Kidney (tissue), 14 donors: ENCODE measurements around the gene FBN2. TPM values are rescaled to one million over a fixed set of nuclear protein-coding genes. Genes with fewer than 3 reads are reported as not detected.
A peak's percentile ranks its signal among the peaks of the same experiment; 100 is the strongest.

ENCODE experiments used
- DNase-seq, 5 donors: peaks; one replicate each; pipeline ENCODE4 v3.0.0-alpha.2; 2013 to 2020
- FAIRE-seq: peaks from 2 replicates; lab custom pipeline; 2012; peaks lifted over from hg19 to GRCh38; lab: Jason Lieb, UNC
- H3K27ac ChIP-seq, 2 donors: one replicate each; pipeline ENCODE4 v1.7.0; 2013; ENCODE audit warnings: low read depth in 2 of 2, low read length in 2 of 2, inconsistent platforms in 1 of 2
- H3K27me3 ChIP-seq: one replicate; pipeline ENCODE4 v1.7.1; 2013; ENCODE audit warnings: low read length, inconsistent platforms; ENCODE audit not compliant: control insufficient read depth, insufficient read depth
- H3K36me3 ChIP-seq, 3 donors: one replicate each; pipeline versions ENCODE4 v1.7.0 to v1.7.1; 2013; ENCODE audit warnings: low read length in 3 of 3, control low read depth in 1 of 3, inconsistent platforms in 1 of 3; ENCODE audit not compliant: insufficient read depth in 3 of 3, control insufficient read depth in 2 of 3
- H3K4me1 ChIP-seq, 3 donors: one replicate each; pipeline versions ENCODE4 v1.7.0 to v1.7.1; 2013; ENCODE audit warnings: low read length in 3 of 3, inconsistent platforms in 1 of 3, low read depth in 1 of 3; ENCODE audit not compliant: control insufficient read depth in 2 of 3, insufficient read depth in 2 of 3
- H3K4me3 ChIP-seq, 3 donors: one replicate each; pipeline versions ENCODE4 v1.7.0 to v1.8.1; 2013; ENCODE audit warnings: low read length in 3 of 3, control low read depth in 1 of 3, inconsistent platforms in 1 of 3
- H3K9ac ChIP-seq, 3 donors: one replicate each; pipeline versions ENCODE4 v1.7.0 to v1.7.1; 2013; ENCODE audit warnings: low read length in 3 of 3, control low read depth in 1 of 3, inconsistent platforms in 1 of 3
- H3K9me3 ChIP-seq, 3 donors: one replicate each; pipeline versions ENCODE4 v1.7.0 to v1.7.1; 2013; ENCODE audit warnings: low read length in 3 of 3, control low read depth in 1 of 3, inconsistent platforms in 1 of 3; ENCODE audit not compliant: control insufficient read depth in 2 of 3, insufficient read depth in 1 of 3
- CTCF ChIP-seq: IDR thresholded peaks from 3 replicates; pipeline ENCODE4 v1.5.1; 2012; ENCODE audit warnings: mild to moderate bottlenecking, moderate library complexity, borderline replicate concordance; ENCODE audit not compliant: insufficient read depth; ENCODE audit errors: extremely low read depth
- intact Hi-C: fragments of 100-400 bp; cut with DNase I; formaldehyde crosslinking; loops from one replicate; pipeline ENCODE4 v1.11.1; 2022
- polyA plus RNA-seq: library from polyadenylated mRNA; stranded (reverse); fragments of 350-450 nt; fragmentation: Illumina TruSeq; extraction: RNeasy Lipid Tissue Mini Kit (QIAGEN cat#74804); gene quantifications from one replicate; pipeline ENCODE4 v1.2.3, GENCODE V29; 2014; ENCODE audit warnings: low read depth, low replicate concordance; ENCODE audit not compliant: insufficient read depth
- total RNA-seq: library from RNA; stranded (reverse); fragmentation: NEBNext Ultra II Directional; extraction: Animal tissue kit (Norgen Biotek cat#: 25700); gene quantifications from one replicate; pipeline ENCODE4 v1.2.1, GENCODE V29; 2021
- donor health status: control.
- donor health status: control.
- donor health status: control.
- donor health status: control.
- donor health status: control.
- donor health status: DM: yes; HTN: yes; CAD: no.
- donor health status: Normal renal cell carcinoma (clear cell type).

The FBN2 gene
- total and polyA plus RNA-seq, 2 donors from 2014 or later = 0.11 to 1.0 TPM

GRCh38 chr5:128259607-128260021 lies 278.4 kb downstream of the FBN2 start:
- Histone ChIP-seq H3K4me3 (no peak overlapping the region), H3K36me3 (peaks cover 0 to 7% (median 0%) of the 10 kb centered on the region in 3 donors), H3K27ac (no peak overlapping the region), H3K4me1 (no peaks in the 10 kb centered on the region), H3K27me3 (no peaks in the 10 kb centered on the region), H3K9ac (no peak overlapping the region), H3K9me3 (no peaks in the 10 kb centered on the region)
- peak in 3 of 5 donors; percentile 22 to 65 (median 39) for DNase-seq
- intact Hi-C loops = no loop called here
- no peak for TF ChIP-seq CTCF
- FAIRE-seq = no peak

GRCh38 chr5:128258372-128258771 lies 279.7 kb downstream of the FBN2 start:
- no peak for TF ChIP-seq CTCF
- Histone ChIP-seq H3K4me3 (no peak overlapping the region), H3K27me3 (no peaks in the 10 kb centered on the region), H3K9ac (no peak overlapping the region), H3K36me3 (peaks cover 0 to 7% (median 0%) of the 10 kb centered on the region in 3 donors), H3K4me1 (no peaks in the 10 kb centered on the region), H3K27ac (no peak overlapping the region), H3K9me3 (no peaks in the 10 kb centered on the region)
- DNase-seq = no peak
- intact Hi-C loops = no loop called here
- FAIRE-seq = no peak

- Histone ChIP-seq H3K27me3 (no peaks in the 10 kb centered on the region), H3K9me3 (no peaks in the 10 kb centered on the region), H3K9ac (no peak overlapping the region), H3K4me3 (no peak overlapping the region), H3K36me3 (peaks cover 0 to 5% (median 0%) of the 10 kb centered on the region in 3 donors), H3K4me1 (no peaks in the 10 kb centered on the region), H3K27ac (no peak overlapping the region)
- FAIRE-seq = no peak
- intact Hi-C loops = no loop called here
- no peak for TF ChIP-seq CTCF
- DNase-seq = peak in 1 of 5 donors; percentile 27
Measured at GRCh38 chr5:128257076-128257475, 281.0 kb downstream of the FBN2 start.

GRCh38 chr5:128254789-128255188 lies 283.3 kb downstream of the FBN2 start:
- Histone ChIP-seq H3K27ac (no peak overlapping the region), H3K9me3 (no peaks in the 10 kb centered on the region), H3K4me3 (no peak overlapping the region), H3K4me1 (no peaks in the 10 kb centered on the region), H3K9ac (no peak overlapping the region), H3K36me3 (peaks cover 0 to 5% (median 0%) of the 10 kb centered on the region in 3 donors), H3K27me3 (no peaks in the 10 kb centered on the region)
- TF ChIP-seq CTCF = no peak
- no peak for DNase-seq
- intact Hi-C loops = no loop called here
- no peak for FAIRE-seq
